ENCODE measurements around the gene AGAP1. TPM values are rescaled to one million over a fixed set of nuclear protein-coding genes. Genes with fewer than 3 reads are reported as not detected.
A peak's percentile ranks its signal among the peaks of the same experiment; 100 is the strongest.

AGAP1 gene
- total RNA-seq, 1 donor from 2014 or later, result 36.2 TPM

GRCh38 chr2:235472443-235472842, 21.4 kb upstream of the AGAP1 start:
- Histone ChIP-seq H3K4me3 (no peak overlapping the region), H3K27me3 (ENCODE audit: low read depth) (no peaks in the 10 kb centered on the region), H3K27ac (no peak overlapping the region), H3K9me3 (no peaks in the 10 kb centered on the region), H3K36me3 (no peaks in the 10 kb centered on the region), H3K4me1 (peaks cover 9% of the 10 kb centered on the region)
- peak; percentile 68 to 70 for ATAC-seq
- TF ChIP-seq, protein P1, sequence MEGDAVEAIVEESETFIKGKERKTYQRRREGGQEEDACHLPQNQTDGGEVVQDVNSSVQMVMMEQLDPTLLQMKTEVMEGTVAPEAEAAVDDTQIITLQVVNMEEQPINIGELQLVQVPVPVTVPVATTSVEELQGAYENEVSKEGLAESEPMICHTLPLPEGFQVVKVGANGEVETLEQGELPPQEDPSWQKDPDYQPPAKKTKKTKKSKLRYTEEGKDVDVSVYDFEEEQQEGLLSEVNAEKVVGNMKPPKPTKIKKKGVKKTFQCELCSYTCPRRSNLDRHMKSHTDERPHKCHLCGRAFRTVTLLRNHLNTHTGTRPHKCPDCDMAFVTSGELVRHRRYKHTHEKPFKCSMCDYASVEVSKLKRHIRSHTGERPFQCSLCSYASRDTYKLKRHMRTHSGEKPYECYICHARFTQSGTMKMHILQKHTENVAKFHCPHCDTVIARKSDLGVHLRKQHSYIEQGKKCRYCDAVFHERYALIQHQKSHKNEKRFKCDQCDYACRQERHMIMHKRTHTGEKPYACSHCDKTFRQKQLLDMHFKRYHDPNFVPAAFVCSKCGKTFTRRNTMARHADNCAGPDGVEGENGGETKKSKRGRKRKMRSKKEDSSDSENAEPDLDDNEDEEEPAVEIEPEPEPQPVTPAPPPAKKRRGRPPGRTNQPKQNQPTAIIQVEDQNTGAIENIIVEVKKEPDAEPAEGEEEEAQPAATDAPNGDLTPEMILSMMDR (IDR thresholded peaks at IDR 0.05), result no peak
- intact Hi-C loops (cut with DNase I), result no loop called here
- no peak for DNase-seq

- Histone ChIP-seq H3K4me3 (no peak overlapping the region), H3K4me1 (no peaks in the 10 kb centered on the region), H3K27me3 (ENCODE audit: low read depth) (no peaks in the 10 kb centered on the region), H3K27ac (no peak overlapping the region), H3K9me3 (no peaks in the 10 kb centered on the region), H3K36me3 (no peaks in the 10 kb centered on the region)
- TF ChIP-seq, protein P1 (IDR thresholded peaks at IDR 0.05), result no peak
- intact Hi-C loops (cut with DNase I), result no loop called here
- ATAC-seq (no peak), DNase-seq (no peak)
Measured at GRCh38 chr2:235478609-235479008, 15.2 kb upstream of the AGAP1 start.

- H3K4me3 ChIP-seq, result no peak overlapping the region
- no peak for DNase-seq
- H3K4me1 ChIP-seq, result no peaks in the 10 kb centered on the region
- H3K36me3 ChIP-seq, result no peaks in the 10 kb centered on the region
- intact Hi-C loops (cut with DNase I), result no loop called here
- no peak for ATAC-seq
- TF ChIP-seq, protein P1 (IDR thresholded peaks at IDR 0.05), result no peak
- H3K27me3 ChIP-seq (ENCODE audit: low read depth), result no peaks in the 10 kb centered on the region
- H3K9me3 ChIP-seq, result no peaks in the 10 kb centered on the region
- H3K27ac ChIP-seq, result no peak overlapping the region
Measured at GRCh38 chr2:235479604-235480003, 14.2 kb upstream of the AGAP1 start.

GRCh38 chr2:235480614-235481013, 13.2 kb upstream of the AGAP1 start:
- intact Hi-C loops (cut with DNase I), result no loop called here
- no peaks in the 10 kb centered on the region for H3K9me3 ChIP-seq
- no peak overlapping the region for H3K4me3 ChIP-seq
- H3K4me1 ChIP-seq, result no peaks in the 10 kb centered on the region
- H3K36me3 ChIP-seq, result no peaks in the 10 kb centered on the region
- DNase-seq (no peak), ATAC-seq (no peak)
- H3K27me3 ChIP-seq (ENCODE audit: low read depth), result no peaks in the 10 kb centered on the region
- no peak overlapping the region for H3K27ac ChIP-seq
- TF ChIP-seq, protein P1 (IDR thresholded peaks at IDR 0.05), result no peak

- intact Hi-C loops (cut with DNase I), result no loop called here
- TF ChIP-seq, protein P1 (IDR thresholded peaks at IDR 0.05), result no peak
- no peaks in the 10 kb centered on the region for H3K9me3 ChIP-seq
- ATAC-seq (no peak), DNase-seq (no peak)
- H3K27ac ChIP-seq, result no peak overlapping the region
- H3K4me1 ChIP-seq, result no peaks in the 10 kb centered on the region
- H3K4me3 ChIP-seq, result no peak overlapping the region
- H3K36me3 ChIP-seq, result no peaks in the 10 kb centered on the region
- no peaks in the 10 kb centered on the region for H3K27me3 ChIP-seq (ENCODE audit: low read depth)
Measured at GRCh38 chr2:235483313-235483712, 10.5 kb upstream of the AGAP1 start.

- DNase-seq, result no peak
- ATAC-seq, result no peak
- Histone ChIP-seq H3K9me3 (no peaks in the 10 kb centered on the region), H3K4me3 (no peak overlapping the region), H3K36me3 (no peaks in the 10 kb centered on the region), H3K27me3 (ENCODE audit: low read depth) (no peaks in the 10 kb centered on the region), H3K4me1 (no peaks in the 10 kb centered on the region), H3K27ac (no peak overlapping the region)
- intact Hi-C loops (cut with DNase I), result no loop called here
- TF ChIP-seq, protein P1 (IDR thresholded peaks at IDR 0.05), result no peak
Measured at GRCh38 chr2:235485362-235485761, 8.5 kb upstream of the AGAP1 start.

Data from lower lobe of right lung (tissue), 2 donors.